HG03439 (cell line): ENCODE measurements around the gene NPTN.
"Not testable (repeated sequence)": the region's sequence is repeated elsewhere in the genome, so short reads cannot be mapped to it uniquely, and the experiment has no call there.

ENCODE experiments used
- ATAC-seq: cut with Tn5 transposase; IDR thresholded peaks from one replicate; pipeline ENCODE4 v1.9.1; 2021; ENCODE audit warnings: mild to moderate bottlenecking, moderate library complexity; ENCODE audit not compliant: unreplicated experiment

The NPTN gene

DNA sequence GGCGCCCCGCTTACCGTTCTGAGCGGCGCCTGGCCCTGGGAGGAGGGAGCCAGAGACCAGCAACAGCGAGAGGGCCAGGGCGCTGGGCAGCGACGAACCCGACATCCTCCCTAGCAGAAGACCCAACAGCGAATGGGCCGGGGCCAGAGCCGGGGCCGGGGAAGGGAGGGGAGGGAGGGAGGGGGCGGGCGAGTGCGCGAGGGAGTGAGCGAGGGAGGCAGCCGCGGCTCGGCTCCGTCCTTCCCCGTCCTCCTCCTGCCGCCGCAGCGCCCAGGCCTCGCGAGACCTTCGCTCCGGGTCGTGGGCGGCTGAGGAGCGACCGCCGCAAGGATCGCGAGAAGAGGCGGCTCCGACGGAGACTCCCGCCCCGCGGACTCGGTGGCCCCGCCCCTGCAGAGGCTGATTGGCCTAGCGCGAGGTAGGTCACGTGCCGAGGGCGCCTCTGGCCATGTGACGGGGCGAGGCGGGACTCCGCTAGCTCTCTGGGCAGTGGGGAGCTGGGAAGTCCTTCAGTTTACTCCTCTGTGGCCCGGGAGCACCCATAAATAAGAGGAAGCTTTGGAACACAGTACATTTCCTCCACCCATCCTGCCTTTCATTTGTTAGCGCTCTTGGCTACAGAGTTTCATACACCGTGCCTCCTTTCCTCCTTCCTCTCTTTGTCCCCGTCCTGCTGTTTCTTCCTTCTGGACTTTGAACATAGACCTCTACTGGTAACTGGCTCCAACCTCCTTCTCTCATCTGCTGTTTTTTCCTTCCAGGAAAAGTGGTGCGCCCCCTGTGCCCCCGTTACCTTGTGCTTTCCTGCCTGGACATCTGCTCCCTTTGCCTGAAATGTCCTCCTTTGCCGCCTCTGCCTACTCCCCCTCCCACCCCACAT lies at the start of gene NPTN:
Gene NPTN (minus strand): TSS at position 279 of the 880 bp plus-strand sequence. CDS start 174 bp downstream, at position 105.
- ATAC-seq: peak; percentile 81

DNA sequence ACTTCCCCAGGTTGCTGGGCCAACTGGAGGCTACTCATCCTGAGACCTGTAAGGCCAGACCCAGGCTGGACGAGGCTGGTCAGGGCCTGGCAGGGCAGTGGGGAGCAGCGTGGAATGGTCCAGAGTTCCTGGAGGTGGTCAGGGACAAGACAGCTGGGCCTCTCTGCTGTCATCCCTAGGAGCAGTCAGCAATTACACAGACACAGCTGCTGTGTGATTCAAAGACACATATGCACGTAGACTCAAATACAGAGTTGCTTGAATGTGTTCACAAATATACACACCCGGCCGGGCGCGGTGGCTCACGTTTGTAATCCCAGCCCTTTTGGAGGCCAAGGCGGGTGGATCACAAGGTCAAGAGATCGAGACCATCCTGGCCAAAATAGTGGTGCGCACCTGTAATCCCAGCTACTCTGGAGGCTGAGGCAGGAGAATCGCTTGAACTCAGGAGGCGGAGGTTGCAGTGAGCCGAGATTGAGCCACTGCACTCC lies 49.5 kb upstream of the NPTN start:
- no peak for ATAC-seq

- no peak for ATAC-seq
Observed at GRCh38 chr15:73681856-73682599, 48.8 kb upstream of the NPTN start.

DNA sequence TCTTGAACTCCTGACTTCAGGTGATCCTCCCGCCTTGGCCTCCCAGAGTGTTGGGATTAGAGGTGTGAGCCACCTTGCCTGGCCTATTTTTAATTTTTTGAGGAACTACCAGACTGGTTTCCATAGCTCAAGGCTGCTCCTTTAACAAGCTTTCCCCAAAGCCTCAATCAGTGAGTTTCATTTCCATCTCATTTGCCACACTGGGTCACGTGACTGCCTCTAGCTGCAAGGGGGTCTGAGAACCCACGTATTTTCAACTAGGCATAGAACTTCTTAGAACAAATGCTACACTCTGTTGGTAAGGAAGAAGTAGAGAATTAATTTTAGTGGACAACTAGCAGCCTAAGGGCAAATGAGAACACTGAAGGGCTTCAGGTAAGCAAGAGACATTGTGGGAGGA lies 47.9 kb upstream of the NPTN start:
- no peak for ATAC-seq

DNA sequence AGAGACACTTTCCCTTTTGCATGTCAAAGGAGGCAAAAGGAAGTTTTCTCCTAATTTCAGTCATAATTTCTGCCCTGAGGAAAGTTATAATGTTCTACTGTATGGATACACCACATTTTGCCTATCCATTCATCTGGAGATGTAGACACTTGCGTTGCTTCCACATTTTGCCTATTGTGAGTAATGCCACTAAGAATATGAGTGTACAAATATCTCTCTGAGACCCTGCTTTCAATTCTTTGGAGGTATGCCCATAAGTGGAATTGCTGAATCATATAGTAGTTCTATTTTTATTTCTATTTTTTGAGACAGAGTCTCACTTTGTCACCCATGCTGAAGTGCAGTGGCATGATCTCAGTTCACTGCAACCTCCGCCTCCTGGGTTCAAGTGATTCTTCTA lies 47.4 kb upstream of the NPTN start:
- no peak for ATAC-seq

- ATAC-seq: no peak
Observed at GRCh38 chr15:73679964-73680363, 46.8 kb upstream of the NPTN start.

DNA sequence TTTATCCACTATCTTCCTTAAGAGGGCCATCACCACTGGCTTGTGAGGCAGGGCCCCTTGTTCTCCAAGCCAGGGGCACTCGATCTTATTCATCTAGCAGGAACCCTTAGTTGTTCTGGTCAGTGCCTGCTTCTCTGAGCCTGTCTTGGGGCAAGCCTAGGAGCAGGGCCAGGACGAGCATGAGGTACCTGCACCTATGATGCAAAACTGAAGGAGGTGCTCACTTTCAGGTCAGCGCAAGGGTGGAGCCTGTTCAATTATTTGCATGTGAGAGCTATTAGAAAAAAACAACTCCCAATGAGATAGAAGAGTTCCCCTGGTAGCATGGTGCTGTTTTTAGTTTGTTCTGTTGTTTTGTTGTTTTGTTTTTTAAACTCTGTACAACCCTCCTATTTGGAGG lies 46.0 kb upstream of the NPTN start:
- no peak for ATAC-seq

DNA sequence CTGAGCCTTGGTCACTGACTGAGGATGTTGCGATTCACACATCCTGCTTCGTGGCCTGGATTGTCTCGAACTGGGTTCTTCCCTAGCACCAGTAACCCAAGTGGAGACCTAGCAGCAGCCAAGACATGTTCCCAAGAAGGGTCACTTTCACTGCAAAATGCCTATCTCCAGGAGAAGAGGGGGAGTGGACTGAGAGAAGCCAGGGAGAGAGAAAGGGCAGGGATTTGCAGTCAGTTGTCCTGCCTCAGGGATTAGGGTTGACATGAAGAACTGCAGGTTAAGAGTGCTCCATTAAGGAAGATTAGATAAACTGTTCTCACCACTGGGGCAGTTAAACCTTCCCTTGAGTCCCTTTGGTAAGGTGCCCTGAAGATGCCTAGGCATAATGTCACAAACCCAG lies 45.3 kb upstream of the NPTN start:
- ATAC-seq: no peak

- ATAC-seq: no peak
Observed at GRCh38 chr15:73677733-73678132, 44.5 kb upstream of the NPTN start.

GRCh38 chr15:73677146-73677607 lies 44.0 kb upstream of the NPTN start:
- ATAC-seq: no peak

GRCh38 chr15:73674587-73674986 lies 41.4 kb upstream of the NPTN start:
- ATAC-seq: no peak

DNA sequence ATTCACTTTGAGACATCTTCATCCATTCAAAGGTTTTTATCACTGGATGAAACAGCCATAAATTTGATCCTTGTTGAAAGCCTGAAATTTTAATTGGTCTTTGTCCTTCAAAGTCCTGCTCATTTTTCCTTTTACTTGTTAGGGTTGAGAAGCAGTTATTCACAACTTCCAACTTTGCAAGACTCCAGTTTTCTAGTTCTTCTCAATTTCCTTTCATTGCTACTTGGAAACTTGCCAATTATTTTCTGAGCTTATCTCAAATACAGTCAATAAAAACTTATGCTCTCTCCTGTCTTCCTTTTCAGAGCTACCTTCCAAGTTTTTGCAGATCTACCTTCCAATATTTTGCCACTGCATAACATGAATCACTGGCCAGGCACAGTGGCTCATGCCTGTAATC lies 27.3 kb upstream of the NPTN start:
- ATAC-seq: no peak

- ATAC-seq: no peak
Observed at GRCh38 chr15:73658645-73659044, 25.5 kb upstream of the NPTN start.

DNA sequence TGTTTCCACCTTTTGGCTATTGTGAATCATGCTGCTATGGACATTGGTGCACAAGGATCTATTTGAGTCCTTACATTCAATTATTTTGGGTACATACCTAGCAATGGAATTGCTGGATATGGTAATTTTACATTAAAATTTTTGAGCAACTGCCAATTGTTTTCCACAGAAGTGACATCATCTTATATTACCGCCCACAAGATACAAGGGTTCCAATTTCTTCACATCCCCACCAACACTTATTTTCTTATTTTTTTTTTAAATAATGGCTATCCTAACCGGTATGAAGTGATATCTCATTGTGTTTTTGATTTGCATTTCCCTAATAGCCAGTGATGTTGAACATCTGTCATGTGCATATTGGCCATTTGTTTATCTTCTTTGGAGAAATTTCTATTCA lies 22.5 kb upstream of the NPTN start:
- no peak for ATAC-seq

- no peak for ATAC-seq
Observed at GRCh38 chr15:73654659-73655058, 21.5 kb upstream of the NPTN start.

- ATAC-seq: no peak
Observed at GRCh38 chr15:73650416-73651126, 17.4 kb upstream of the NPTN start.

DNA sequence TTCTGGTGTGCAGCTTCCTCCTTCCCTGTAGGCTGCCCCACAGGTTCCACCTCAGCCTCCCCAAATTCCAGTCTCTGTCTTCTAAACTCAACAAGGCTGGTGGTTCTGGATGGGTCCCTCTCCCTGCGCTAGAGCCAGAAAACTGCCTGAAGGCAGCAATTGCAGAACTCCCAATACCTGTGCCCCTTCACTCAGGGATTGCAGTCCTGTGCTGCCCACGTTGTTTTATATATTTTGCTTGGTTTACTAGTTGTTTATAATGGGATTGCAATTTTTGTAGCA lies 14.8 kb upstream of the NPTN start:
- no peak for ATAC-seq

- no peak for ATAC-seq
Observed at GRCh38 chr15:73647259-73648013, 14.2 kb upstream of the NPTN start.

GRCh38 chr15:73639464-73639863 lies 6.3 kb upstream of the NPTN start:
- ATAC-seq: not testable (repeated sequence)

DNA sequence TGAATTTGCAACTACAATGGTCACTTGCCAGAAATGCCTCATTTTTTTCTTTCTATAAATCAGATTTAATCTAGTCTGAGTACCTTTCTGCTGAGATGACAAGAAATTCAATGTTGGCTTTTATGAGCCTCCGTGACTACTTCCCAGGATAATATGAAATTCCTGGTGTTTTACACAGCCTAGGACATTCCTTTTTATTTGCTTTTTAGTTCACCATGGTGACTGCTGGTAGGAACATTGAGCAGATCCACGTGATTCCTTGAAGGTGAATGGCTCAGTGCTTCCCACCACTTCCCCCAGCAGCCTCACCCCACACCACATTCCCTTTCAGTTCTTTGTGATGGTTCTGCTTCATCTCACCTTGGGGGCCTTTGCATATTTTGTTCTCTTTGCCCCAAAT lies 4.3 kb upstream of the NPTN start:
- ATAC-seq: no peak

DNA sequence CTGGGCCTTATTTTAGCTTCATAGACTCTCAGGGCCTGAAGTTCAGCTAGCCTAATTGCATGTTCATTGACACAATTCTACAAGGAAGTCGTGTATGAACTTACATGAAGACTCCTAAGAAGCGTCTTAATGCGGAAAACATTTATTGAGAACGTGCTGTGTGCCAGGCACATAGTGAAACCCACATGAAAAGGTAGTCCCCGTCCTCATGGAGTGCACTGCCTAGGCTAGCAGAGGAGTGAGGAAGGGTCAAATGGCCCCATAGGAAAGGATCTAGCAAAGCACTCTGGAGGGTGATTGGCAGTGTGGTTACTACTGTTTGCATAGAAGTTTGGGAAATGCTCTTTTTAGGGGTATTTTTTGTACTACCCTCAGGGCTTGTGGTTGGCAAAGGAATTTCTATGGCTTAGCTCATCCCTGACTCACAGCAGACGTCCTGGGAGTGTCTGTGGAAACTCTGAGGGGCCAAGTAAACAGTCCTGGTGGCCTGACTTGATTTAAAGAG lies 854 bp upstream of the NPTN start:
- ATAC-seq: no peak
